ENCODE data around the gene CYB561D2.

The CYB561D2 gene

GRCh38 chr3:50392101-50392715 is 41.5 kb downstream of the CYB561D2 start:
- ATAC-seq (no peak), DNase-seq (no peak)

GRCh38 chr3:50393061-50393460 is 42.4 kb downstream of the CYB561D2 start:
- ATAC-seq (no peak), DNase-seq (no peak)

GRCh38 chr3:50395070-50395860 is 44.6 kb downstream of the CYB561D2 start:
- DNase-seq, result no peak
- ATAC-seq, result no peak

- ATAC-seq (no peak), DNase-seq (no peak)
Observed at GRCh38 chr3:50396502-50396901, 45.8 kb downstream of the CYB561D2 start.

- DNase-seq, result no peak
Observed at GRCh38 chr3:50401978-50402595, 51.4 kb downstream of the CYB561D2 start.

More at GRCh38 chr3:50401978-50402595, 51.4 kb downstream of the CYB561D2 start:
- ATAC-seq, result no peak
